Measurements from ENCODE around the gene PBRM1.
A peak's percentile ranks its signal among the peaks of the same experiment; 100 is the strongest.
"Not testable (repeated sequence)": the region's sequence is repeated elsewhere in the genome, so short reads cannot be mapped to it uniquely, and the experiment has no call there.

The PBRM1 gene

DNA sequence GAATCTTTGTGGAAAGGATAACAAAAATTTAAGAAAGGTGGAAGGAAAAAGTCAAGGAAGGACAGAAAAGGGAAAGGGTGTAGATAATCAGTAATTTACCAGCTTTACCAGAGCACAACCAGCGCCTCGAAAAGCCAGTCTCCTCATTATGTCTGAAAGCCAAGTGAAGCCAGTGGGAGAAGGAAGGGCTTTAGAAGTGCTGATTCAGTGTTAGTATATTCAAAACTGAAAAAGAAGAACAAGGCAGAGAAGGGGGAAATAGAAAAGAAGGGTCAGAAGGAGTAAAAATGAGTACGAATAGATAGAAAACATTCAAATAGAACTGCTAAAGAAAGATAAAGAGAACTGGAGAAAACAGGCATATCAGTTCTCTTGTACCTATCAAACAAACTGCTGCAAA, 4.1 kb downstream of the PBRM1 start:
- peak overlapping the region in 1 of 2 donors; percentile 64 for H3K27ac ChIP-seq
- no peak for DNase-seq (ENCODE audit: low spot score)
- H3K4me3 ChIP-seq, result no peak overlapping the region
- TF ChIP-seq, protein P1, sequence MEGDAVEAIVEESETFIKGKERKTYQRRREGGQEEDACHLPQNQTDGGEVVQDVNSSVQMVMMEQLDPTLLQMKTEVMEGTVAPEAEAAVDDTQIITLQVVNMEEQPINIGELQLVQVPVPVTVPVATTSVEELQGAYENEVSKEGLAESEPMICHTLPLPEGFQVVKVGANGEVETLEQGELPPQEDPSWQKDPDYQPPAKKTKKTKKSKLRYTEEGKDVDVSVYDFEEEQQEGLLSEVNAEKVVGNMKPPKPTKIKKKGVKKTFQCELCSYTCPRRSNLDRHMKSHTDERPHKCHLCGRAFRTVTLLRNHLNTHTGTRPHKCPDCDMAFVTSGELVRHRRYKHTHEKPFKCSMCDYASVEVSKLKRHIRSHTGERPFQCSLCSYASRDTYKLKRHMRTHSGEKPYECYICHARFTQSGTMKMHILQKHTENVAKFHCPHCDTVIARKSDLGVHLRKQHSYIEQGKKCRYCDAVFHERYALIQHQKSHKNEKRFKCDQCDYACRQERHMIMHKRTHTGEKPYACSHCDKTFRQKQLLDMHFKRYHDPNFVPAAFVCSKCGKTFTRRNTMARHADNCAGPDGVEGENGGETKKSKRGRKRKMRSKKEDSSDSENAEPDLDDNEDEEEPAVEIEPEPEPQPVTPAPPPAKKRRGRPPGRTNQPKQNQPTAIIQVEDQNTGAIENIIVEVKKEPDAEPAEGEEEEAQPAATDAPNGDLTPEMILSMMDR (IDR thresholded peaks at IDR 0.05), result no peak

DNA sequence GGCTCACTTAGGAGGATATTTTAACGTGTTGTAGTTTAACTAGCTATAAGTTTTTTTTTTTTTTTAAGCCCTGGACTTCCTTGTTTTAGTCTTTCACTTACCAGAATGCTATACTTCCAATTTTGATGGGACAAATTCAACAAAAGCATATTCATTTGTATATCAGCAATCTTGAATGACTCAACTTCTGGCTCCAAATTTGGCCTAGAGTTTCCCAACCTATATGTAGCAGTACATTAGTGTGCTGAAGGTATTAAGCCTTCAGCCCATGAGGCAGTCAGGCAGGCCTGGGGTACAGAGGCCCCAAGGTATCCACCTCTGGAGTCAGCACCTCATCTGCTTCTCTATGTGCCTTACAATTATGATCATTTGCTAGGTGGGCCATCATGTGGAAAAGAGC, 5.9 kb downstream of the PBRM1 start:
- Histone ChIP-seq H3K27ac (no peak overlapping the region), H3K4me3 (no peak overlapping the region)
- no peak for DNase-seq (ENCODE audit: low spot score)
- TF ChIP-seq, protein P1 (IDR thresholded peaks at IDR 0.05), result no peak

DNA sequence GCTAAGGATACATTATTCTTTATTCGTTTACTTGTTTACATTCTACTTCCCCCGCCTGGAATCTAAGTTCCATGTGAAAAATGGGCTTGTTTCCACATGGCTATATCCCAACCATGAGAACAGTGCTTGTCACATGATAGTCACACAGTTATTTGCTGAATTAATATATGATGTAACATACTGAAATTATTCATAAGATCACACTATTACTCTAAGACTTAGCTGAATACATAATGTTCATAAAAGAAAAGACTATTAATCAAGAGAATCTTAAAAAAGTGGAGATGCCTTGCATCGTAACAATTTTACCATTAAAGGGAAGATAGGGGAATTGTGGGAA, 6.5 kb downstream of the PBRM1 start:
- TF ChIP-seq, protein P1 (IDR thresholded peaks at IDR 0.05), result no peak
- Histone ChIP-seq H3K4me3 (no peak overlapping the region), H3K27ac (no peak overlapping the region)
- no peak for DNase-seq (ENCODE audit: low spot score)

DNA sequence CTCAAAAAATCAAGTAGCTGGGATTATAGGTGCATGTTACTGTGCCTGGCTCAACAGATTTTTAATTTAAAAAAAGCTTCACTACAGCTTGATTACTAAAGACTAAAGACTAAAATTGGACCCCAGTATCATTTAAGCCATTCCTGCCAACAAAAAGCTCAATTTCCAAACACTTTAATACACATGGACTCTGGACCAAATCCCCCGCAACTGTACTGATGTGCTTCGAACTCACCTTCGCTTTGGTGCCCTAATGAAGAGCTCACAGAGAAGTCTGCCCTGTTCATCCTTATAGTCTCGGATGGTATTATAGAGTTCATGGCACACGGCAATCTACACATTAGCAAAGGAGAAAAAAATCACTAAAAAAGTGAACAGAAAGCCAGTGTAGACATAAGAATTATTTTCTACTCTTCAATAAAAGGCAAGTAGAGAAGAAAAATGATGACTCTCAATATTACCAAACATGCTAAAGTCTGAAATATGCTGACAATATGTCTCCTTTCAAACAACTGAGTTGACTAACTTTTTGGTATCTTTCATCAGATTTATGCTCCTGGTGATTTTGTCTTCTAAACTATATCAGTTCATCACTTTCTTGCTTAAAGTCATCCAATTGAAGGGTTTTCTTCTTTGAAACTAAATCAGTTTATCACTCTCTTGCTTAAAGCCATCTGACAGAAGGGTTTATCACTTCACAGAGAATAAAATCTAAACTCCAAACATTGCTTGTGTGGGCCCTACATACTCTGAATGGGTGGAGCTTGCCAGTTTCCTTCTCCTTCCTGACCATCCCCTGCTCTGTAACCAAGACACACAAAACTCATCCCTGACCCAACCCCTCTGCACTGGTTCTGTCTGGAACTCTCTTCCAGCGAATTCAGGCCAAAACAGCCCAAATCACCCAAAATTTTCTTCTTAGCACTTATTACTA, 7.2 kb downstream of the PBRM1 start:
- H3K4me3 ChIP-seq, result no peak overlapping the region
- no peak overlapping the region for H3K27ac ChIP-seq
- TF ChIP-seq, protein P1 (IDR thresholded peaks at IDR 0.05), result no peak
- no peak for DNase-seq (ENCODE audit: low spot score)

DNA sequence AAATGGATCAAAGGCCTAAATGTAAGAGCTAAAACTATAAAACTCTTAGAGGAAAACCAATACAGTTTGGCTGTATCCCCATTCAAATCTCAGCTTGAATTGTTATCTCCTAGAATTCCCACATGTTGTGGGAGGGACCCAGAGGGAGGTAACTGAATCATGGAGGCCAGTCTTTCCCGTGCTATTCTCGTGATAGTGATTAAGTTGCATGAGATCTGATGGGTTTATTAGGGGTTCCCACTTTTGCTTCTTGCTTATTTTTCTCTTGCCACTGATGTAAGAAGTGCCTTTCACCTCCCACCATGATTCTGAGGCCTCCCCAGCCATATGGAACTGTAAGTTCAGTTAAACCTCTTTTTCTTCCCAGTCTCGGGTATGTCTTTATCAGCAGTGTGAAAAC, 9.5 kb downstream of the PBRM1 start:
- H3K4me3 ChIP-seq; DNase-seq (ENCODE audit: low spot score); H3K27ac ChIP-seq: not testable (repeated sequence)

DNA sequence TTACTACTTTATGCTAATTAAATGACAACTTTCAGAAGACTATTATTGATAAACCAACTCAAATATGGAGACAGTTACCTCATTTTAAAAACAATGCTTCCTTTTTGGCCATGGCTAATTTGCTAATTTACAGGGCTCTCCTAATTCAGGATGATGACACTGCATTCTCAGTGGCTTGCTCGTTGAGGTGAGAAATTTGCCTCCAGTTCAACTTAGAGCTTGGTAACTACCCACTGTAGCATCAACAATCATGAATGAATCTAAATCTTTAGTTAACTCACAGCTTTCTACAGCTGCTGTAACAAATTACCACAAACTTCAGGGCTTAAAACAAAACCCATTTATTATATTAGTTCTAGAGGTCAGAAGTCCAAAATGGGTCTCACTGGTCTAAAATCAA, 14.0 kb downstream of the PBRM1 start:
- Histone ChIP-seq H3K4me3 (no peak overlapping the region), H3K27ac (peak overlapping the region; percentile 56 to 70)
- no peak for DNase-seq (ENCODE audit: low spot score)
- TF ChIP-seq, protein P1 (IDR thresholded peaks at IDR 0.05), result no peak

DNA sequence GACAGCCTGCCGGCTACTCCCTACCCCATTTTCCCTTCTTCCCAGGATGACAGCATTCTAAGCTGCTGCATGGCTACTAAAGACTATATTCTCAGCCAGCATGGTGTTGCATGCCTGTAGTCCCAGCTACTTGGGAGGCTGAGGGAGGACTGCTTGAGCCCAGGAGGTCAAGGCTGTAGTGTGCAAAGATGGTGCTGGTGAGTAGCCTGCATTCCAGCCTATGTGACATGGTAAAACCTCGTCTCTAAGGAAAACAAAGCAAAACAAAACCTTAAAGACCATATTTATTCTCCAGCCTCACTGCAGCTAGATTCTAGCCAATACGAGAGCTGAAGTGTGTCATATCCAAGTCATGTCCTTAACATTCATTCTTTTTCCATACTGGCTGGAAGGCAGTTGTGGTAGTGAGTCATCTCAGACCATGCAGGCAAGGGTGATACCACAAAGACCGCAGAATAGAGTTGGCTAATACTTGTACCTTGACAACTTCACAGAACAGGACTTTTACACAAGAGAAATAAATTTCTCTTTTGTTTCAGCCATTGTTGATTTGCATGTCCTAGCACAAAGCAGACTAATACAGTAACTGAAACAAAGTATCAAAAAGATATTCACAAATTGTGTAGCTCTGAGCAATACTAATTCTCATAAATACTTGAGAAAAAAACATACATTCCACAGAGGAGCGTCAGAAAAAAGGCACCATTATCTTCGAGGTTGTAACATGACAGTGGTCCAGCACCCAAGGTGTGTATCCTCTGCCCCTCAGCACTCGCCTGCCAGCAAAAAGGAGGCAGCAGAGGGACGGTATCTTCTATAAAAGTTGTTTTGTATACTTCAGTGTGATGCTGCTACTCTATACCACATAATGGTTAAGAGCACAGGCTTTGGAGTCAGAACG, 14.8 kb downstream of the PBRM1 start:
- TF ChIP-seq, protein P1 (IDR thresholded peaks at IDR 0.05), result no peak
- peak overlapping the region; percentile 56 to 70 for H3K27ac ChIP-seq
- no peak overlapping the region for H3K4me3 ChIP-seq

More for the DNA sequence above, 14.8 kb downstream of the PBRM1 start:
- peak; percentile 74 for DNase-seq (ENCODE audit: low spot score)
